OCI-LY7 (cell line): Measurements from ENCODE around the gene PPM1L.

Source experiments
- CTCF ChIP-seq: fragments of 200-600 bp; sonication (generic); conservative IDR thresholded peaks from 2 replicates; pipeline ENCODE4 v1.5.1; 2014; ENCODE audit warnings: mild to moderate bottlenecking, antibody characterized with exemption, low read length, moderate library complexity, mixed read lengths
- EZH2phosphoT487 ChIP-seq: fragments of 200-600 bp; sonication (generic); IDR thresholded peaks from 2 replicates; pipeline ENCODE4 v1.6.1; 2018; ENCODE audit warnings: low read depth, borderline replicate concordance, mild to moderate bottlenecking, mixed run types, antibody characterized with exemption, low read length, moderate library complexity, mixed read lengths

- TF ChIP-seq CTCF (no peak), EZH2phosphoT487 (no peak)
Observed at GRCh38 chr3:160806094-160806493, 50.1 kb downstream of the PPM1L start.
